IMR-90 (cell line): ENCODE data around the gene FXYD5. TPM values are rescaled to one million over a fixed set of nuclear protein-coding genes. Genes with fewer than 3 reads are reported as not detected.

ENCODE experiments used
- ATAC-seq: fragments of 200-7000 bp; cut with Tn5 transposase; 2 replicates; pipeline ENCODE4 v1.9.1; 2020; ENCODE audit warnings: low read depth, mild to moderate bottlenecking, moderate library complexity
- BruUV-seq: library from RNA; stranded (reverse); fragments of 400-500 nt; replicated peaks from 2 replicates; lab custom pipeline; 2021; lab: Mats Ljungman, UMichigan
- CTCF ChIA-PET: fragments of 300-600 bp; formaldehyde crosslinking; extraction: SDS; loops from one replicate; lab custom pipeline; 2021; ENCODE audit warnings: antibody characterized with exemption; lab: Yijun Ruan, JAX
- POLR2A ChIA-PET: fragments of 300-600 bp; sonication (Branson Sonifier 250); formaldehyde crosslinking; loops from one replicate; lab custom pipeline; 2022; ENCODE audit warnings: antibody characterized with exemption; ENCODE audit not compliant: unreplicated experiment; lab: Charles Lee
- DNase-seq: peaks from one replicate; pipeline ENCODE4 v3.0.0; 2013
- H2AFZ ChIP-seq: replicated peaks from 2 replicates; pipeline ENCODE3; 2013; ENCODE audit warnings: low read length, mild to moderate bottlenecking; ENCODE audit not compliant: poor library complexity
- H2AK5ac ChIP-seq: 2 replicates; pipeline ENCODE4 v1.6.1; 2013; ENCODE audit warnings: low read depth, low read length, inconsistent platforms
- H2AK9ac ChIP-seq: replicated peaks from 2 replicates; pipeline ENCODE3; 2013; ENCODE audit warnings: mild to moderate bottlenecking, low read depth, low read length, moderate library complexity; ENCODE audit not compliant: poor library complexity
- H2BK120ac ChIP-seq: 2 replicates; pipeline ENCODE4 v1.6.1; 2013; ENCODE audit warnings: low read depth, low read length, inconsistent platforms
- H2BK15ac ChIP-seq: 3 replicates; pipeline ENCODE4 v1.6.1; 2013; ENCODE audit warnings: low read depth, low read length, inconsistent platforms
- H2BK20ac ChIP-seq: 2 replicates; pipeline ENCODE4 v1.6.1; 2013; ENCODE audit warnings: low read depth, mild to moderate bottlenecking, inconsistent platforms, low read length, moderate library complexity
- H2BK5ac ChIP-seq: 2 replicates; pipeline ENCODE4 v1.6.1; 2013; ENCODE audit warnings: mild to moderate bottlenecking, low read depth, low read length, inconsistent platforms; ENCODE audit not compliant: poor library complexity, severe bottlenecking
- H3K14ac ChIP-seq: replicated peaks from 2 replicates; pipeline ENCODE4 v1.6.1; 2013; ENCODE audit warnings: low read depth, low read length, inconsistent platforms
- H3K18ac ChIP-seq: 2 replicates; pipeline ENCODE4 v1.6.1; 2013; ENCODE audit warnings: low read depth, low read length, control low read depth
- H3K23ac ChIP-seq: 2 replicates; pipeline ENCODE4 v1.6.1; 2013; ENCODE audit warnings: low read depth, low read length, inconsistent platforms
- H3K27ac ChIP-seq: 2 replicates; pipeline ENCODE4 v1.5.1; 2013; ENCODE audit warnings: mild to moderate bottlenecking, control low read depth, low read length; ENCODE audit not compliant: insufficient read depth
- H3K27me3 ChIP-seq: 2 replicates; pipeline ENCODE4 v1.6.1; 2013; ENCODE audit warnings: low read length; ENCODE audit not compliant: control insufficient read depth, insufficient read depth
- H3K36me3 ChIP-seq: 2 replicates; pipeline ENCODE4 v1.6.1; 2013; ENCODE audit warnings: low read length, mixed read lengths; ENCODE audit not compliant: control insufficient read depth, insufficient read depth
- H3K4ac ChIP-seq: 2 replicates; pipeline ENCODE4 v1.6.1; 2013; ENCODE audit warnings: low read depth, low read length, inconsistent platforms
- H3K4me1 ChIP-seq: 2 replicates; pipeline ENCODE4 v1.6.1; 2013; ENCODE audit warnings: low read length, mixed read lengths; ENCODE audit not compliant: control insufficient read depth, insufficient read depth
- H3K4me2 ChIP-seq: 2 replicates; pipeline ENCODE4 v1.6.1; 2013; ENCODE audit warnings: low read depth, mild to moderate bottlenecking, control low read depth, low read length, moderate library complexity
- H3K4me3 ChIP-seq: 2 replicates; pipeline ENCODE4 v1.5.1; 2013; ENCODE audit warnings: low read depth, mild to moderate bottlenecking, control low read depth, low read length, moderate library complexity; ENCODE audit not compliant: insufficient read depth
- H3K56ac ChIP-seq: 2 replicates; pipeline ENCODE4 v1.6.1; 2013; ENCODE audit warnings: low read length, inconsistent platforms; ENCODE audit not compliant: insufficient read depth; ENCODE audit errors: extremely low read depth
- H3K79me1 ChIP-seq, 2 experiments: 2 replicates each; pipeline ENCODE4 v1.6.1; 2013; ENCODE audit warnings: low read length in 2 of 2, inconsistent platforms in 1 of 2, low read depth in 1 of 2
- H3K9ac ChIP-seq: 2 replicates; pipeline ENCODE4 v1.6.1; 2013; ENCODE audit warnings: low read depth, low read length, control low read depth
- H3K9me1 ChIP-seq: 2 replicates; pipeline ENCODE4 v1.6.1; 2013; ENCODE audit warnings: low read length, inconsistent platforms; ENCODE audit not compliant: insufficient read depth
- H3K9me3 ChIP-seq: 2 replicates; pipeline ENCODE4 v1.6.1; 2013; ENCODE audit warnings: low read length; ENCODE audit not compliant: control insufficient read depth, insufficient read depth
- H4K20me1 ChIP-seq: 2 replicates; pipeline ENCODE4 v1.6.1; 2013; ENCODE audit warnings: low read length, inconsistent platforms; ENCODE audit not compliant: insufficient read depth
- H4K5ac ChIP-seq: 2 replicates; pipeline ENCODE4 v1.6.1; 2013; ENCODE audit warnings: mild to moderate bottlenecking, low read depth, low read length, control low read depth
- H4K8ac ChIP-seq, 2 experiments: 2 replicates each; pipeline ENCODE4 v1.6.1; 2013; ENCODE audit warnings: low read depth in 2 of 2, low read length in 2 of 2, control low read depth in 1 of 2, inconsistent platforms in 1 of 2
- H4K91ac ChIP-seq: 2 replicates; pipeline ENCODE4 v1.6.1; 2013; ENCODE audit warnings: low read depth, low read length, inconsistent platforms; ENCODE audit not compliant: insufficient read depth
- CEBPB ChIP-seq: IDR thresholded peaks from 2 replicates; pipeline ENCODE4 v1.6.1; 2012; ENCODE audit warnings: low read depth, low read length, improper control_type of control experiment
- CTCF ChIP-seq: conservative IDR thresholded peaks from 2 replicates; pipeline ENCODE4 v1.5.1; 2012; ENCODE audit warnings: mild to moderate bottlenecking, low read depth, low read length, improper control_type of control experiment
- ELK1 ChIP-seq: fragments of 150-350 bp; IDR thresholded peaks from 2 replicates; pipeline ENCODE4 v1.6.1; 2016; ENCODE audit warnings: low read depth, mild to moderate bottlenecking, low read length, moderate library complexity, borderline replicate concordance
- FOS ChIP-seq: fragments of 150-350 bp; IDR thresholded peaks from 2 replicates; pipeline ENCODE4 v1.6.1; 2016; ENCODE audit warnings: low read depth, low read length
- MAFK ChIP-seq: IDR thresholded peaks from 2 replicates; pipeline ENCODE4 v1.6.1; 2012; ENCODE audit warnings: low read depth, low read length, improper control_type of control experiment
- MXI1 ChIP-seq: IDR thresholded peaks from 2 replicates; pipeline ENCODE4 v1.6.1; 2012; ENCODE audit warnings: low read depth, mild to moderate bottlenecking, low read length, moderate library complexity, borderline replicate concordance
- NFE2L2 ChIP-seq: fragments of 150-350 bp; IDR thresholded peaks from 2 replicates; pipeline ENCODE4 v1.6.1; 2016; ENCODE audit warnings: low read depth, mild to moderate bottlenecking, low read length
- POLR2A ChIP-seq: IDR thresholded peaks from 2 replicates; pipeline ENCODE4 v1.6.1; 2012; ENCODE audit warnings: mild to moderate bottlenecking, low read depth, low read length
- RCOR1 ChIP-seq: IDR thresholded peaks from 2 replicates; pipeline ENCODE4 v1.6.1; 2012; ENCODE audit warnings: mild to moderate bottlenecking, low read length, improper control_type of control experiment; ENCODE audit not compliant: insufficient replicate concordance
- SMC3 ChIP-seq: fragments of 150-350 bp; IDR thresholded peaks from 2 replicates; pipeline ENCODE4 v1.6.1; 2016; ENCODE audit warnings: low read depth, mild to moderate bottlenecking, antibody characterized with exemption, low read length, moderate library complexity
- WGBS, 2 experiments: methylation state at CpG; one replicate each; pipeline versions ENCODE4 v1.1.5 to v1.1.7; 2013; ENCODE audit warnings: missing lambda C conversion rate in 2 of 2; ENCODE audit not compliant: insufficient read length in 1 of 2; ENCODE audit errors: extremely low coverage in 2 of 2; 5-methylcytosine and 5-hydroxymethylcytosine counted together
- dilution Hi-C: fragments of 300-500 bp; cut with HindIII; formaldehyde crosslinking; loops from one replicate; pipeline ENCODE4 v1.14.3; 2018; ENCODE audit warnings: low sequenced_read_pairs; ENCODE audit not compliant: unreplicated experiment
- in situ Hi-C: fragments of 300-500 bp; cut with MboI; formaldehyde crosslinking; loops from 3 replicates; pipeline ENCODE4 v1.14.3; 2019; ENCODE audit warnings: low sequenced_read_pairs, inconsistent platforms, mixed read lengths
- intact Hi-C: fragments of 100-400 bp; cut with micrococcal nuclease; formaldehyde crosslinking; loops from 2 replicates; pipeline ENCODE4 v1.10.0; 2022
- polyA plus RNA-seq, 3 experiments: library from polyadenylated mRNA; depleted of rRNA; stranded (reverse); fragments of >200 nt; gene quantifications; 2 replicates each; pipeline ENCODE4 v1.2.3, GENCODE V29; 2012; ENCODE audit warnings: low replicate concordance in 1 of 3
- total RNA-seq: library from RNA; depleted of rRNA; stranded (reverse); fragments of >200 nt; gene quantifications from 2 replicates; pipeline ENCODE4 v1.2.3, GENCODE V29; 2012

FXYD5 gene
- total and polyA plus RNA-seq, 2 of the 4 experiments (the other 2 are of a cell fraction) = 53.6 to 245 TPM

GRCh38 chr19:35179830-35180229 is 25.3 kb downstream of the FXYD5 start:
- CTCF ChIA-PET = no interaction called here
- POLR2A ChIA-PET = no interaction called here
- intact Hi-C loops = no loop called here

More at GRCh38 chr19:35179830-35180229, 25.3 kb downstream of the FXYD5 start:
- no peak overlapping the region for H4K8ac ChIP-seq
- H3K4me3 ChIP-seq = no peak overlapping the region
- no peaks in the 10 kb centered on the region for H3K4me1 ChIP-seq
- no peaks in the 10 kb centered on the region for H3K79me1 ChIP-seq
- H2BK5ac ChIP-seq = no peak overlapping the region
- no peaks in the 10 kb centered on the region; the same call in 1 of the 2 replicates for H3K9me3 ChIP-seq
- no peak overlapping the region for H3K27ac ChIP-seq
- ATAC-seq (no peak), DNase-seq (no peak)
- H3K9ac ChIP-seq = no peak overlapping the region
- H3K4ac ChIP-seq = no peak overlapping the region
- no peak overlapping the region for H4K5ac ChIP-seq
- H2AFZ ChIP-seq = no peak overlapping the region
- H3K14ac ChIP-seq = no peak overlapping the region
- in situ Hi-C loops = no loop called here
- peaks cover 2% of the 10 kb centered on the region; the same call in 1 of the 2 replicates for H3K27me3 ChIP-seq
- no peak overlapping the region for H2BK15ac ChIP-seq
- no peaks in the 10 kb centered on the region for H3K9me1 ChIP-seq
- H2AK9ac ChIP-seq = no peak overlapping the region
- no peak overlapping the region for H3K56ac ChIP-seq
- no peaks in the 10 kb centered on the region for H3K36me3 ChIP-seq
- BruUV-seq = no TSS peak
- no peak overlapping the region for H2BK20ac ChIP-seq
- H4K20me1 ChIP-seq = no peaks in the 10 kb centered on the region
- H3K23ac ChIP-seq = no peak overlapping the region
- no peak overlapping the region for H2AK5ac ChIP-seq
- H3K4me2 ChIP-seq = no peak overlapping the region
- H4K91ac ChIP-seq = no peak overlapping the region
- no peak for TF ChIP-seq FOS
- TF ChIP-seq MXI1 = no peak
- TF ChIP-seq POLR2A = no peak
- TF ChIP-seq RCOR1 = no peak
- TF ChIP-seq MAFK = no peak
- TF ChIP-seq SMC3 = no peak
- no peak for TF ChIP-seq NFE2L2
- TF ChIP-seq ELK1 = no peak
- TF ChIP-seq CTCF = no peak
- no peak for TF ChIP-seq CEBPB
- WGBS, 2 experiments = no CpG with 5 or more reads among the region's 3 CpGs
- no peak overlapping the region for H2BK120ac ChIP-seq
- dilution Hi-C loops = no loop called here
- H3K18ac ChIP-seq = no peak overlapping the region
